Smooth muscle cell (in vitro differentiated cells): ENCODE measurements around the gene ZNF571. TPM values are rescaled to one million over a fixed set of nuclear protein-coding genes. Genes with fewer than 3 reads are reported as not detected.

Source experiments
- DNase-seq: peaks from one replicate; lab custom pipeline; 2025; ENCODE audit not compliant: unreplicated experiment; lab: John Stamatoyannopoulos, UW
- H2AFZ ChIP-seq: fragments of 200-600 bp; sonication (generic); 2 replicates; pipeline ENCODE4 v1.6.0; 2016; ENCODE audit warnings: antibody characterized with exemption, low read depth, mild to moderate bottlenecking
- H3F3A ChIP-seq: fragments of 200-600 bp; sonication (generic); 2 replicates; pipeline ENCODE4 v1.6.0; 2017; ENCODE audit warnings: antibody characterized with exemption, low read depth
- H3K27ac ChIP-seq: fragments of 200-600 bp; sonication (generic); 2 replicates; pipeline ENCODE4 v1.5.1; 2016; ENCODE audit warnings: low read depth, mild to moderate bottlenecking
- H3K27me3 ChIP-seq: fragments of 200-600 bp; sonication (generic); 2 replicates; pipeline ENCODE4 v1.6.1; 2016; ENCODE audit warnings: low read depth, mild to moderate bottlenecking
- H3K36me3 ChIP-seq: fragments of 200-600 bp; sonication (generic); 2 replicates; pipeline ENCODE4 v1.5.1; 2016; ENCODE audit warnings: low read depth
- H3K4me1 ChIP-seq: fragments of 200-600 bp; sonication (generic); 2 replicates; pipeline ENCODE4 v1.5.1; 2016; ENCODE audit warnings: low read depth
- H3K4me2 ChIP-seq: fragments of 200-600 bp; sonication (generic); 2 replicates; pipeline ENCODE4 v1.6.0; 2016; ENCODE audit warnings: mild to moderate bottlenecking
- H3K4me3 ChIP-seq: fragments of 200-600 bp; sonication (generic); 2 replicates; pipeline ENCODE4 v1.5.1; 2016; ENCODE audit warnings: mild to moderate bottlenecking
- H3K79me2 ChIP-seq: fragments of 200-600 bp; sonication (generic); 2 replicates; pipeline ENCODE4 v1.6.0; 2016; ENCODE audit warnings: low read depth, mild to moderate bottlenecking
- H3K9ac ChIP-seq: fragments of 200-600 bp; sonication (generic); 2 replicates; pipeline ENCODE4 v1.6.0; 2016; ENCODE audit warnings: low read depth
- H3K9me3 ChIP-seq: fragments of 200-600 bp; sonication (generic); replicated peaks from 2 replicates; pipeline ENCODE4 v1.5.1; 2016; ENCODE audit warnings: low read depth
- H4K20me1 ChIP-seq: fragments of 200-600 bp; sonication (generic); 2 replicates; pipeline ENCODE4 v1.6.0; 2016; ENCODE audit warnings: low read depth
- CTCF ChIP-seq: fragments of 200-600 bp; sonication (generic); IDR thresholded peaks from 2 replicates; pipeline ENCODE4 v1.5.1; 2017; ENCODE audit warnings: borderline replicate concordance, mild to moderate bottlenecking, antibody characterized with exemption; ENCODE audit not compliant: insufficient read depth, poor library complexity, severe bottlenecking
- WGBS: methylation state at CpG from one replicate; pipeline ENCODE4 v1.1.7; 2016; ENCODE audit warnings: low lambda C conversion rate; 5-methylcytosine and 5-hydroxymethylcytosine counted together
- polyA plus RNA-seq: library from polyadenylated mRNA; unstranded; fragments of >200 nt; fragmentation: Nextera tagmentation; extraction: Ambion mirVana; gene quantifications from 2 replicates; pipeline ENCODE4 v1.2.1, GENCODE V29; 2016
- total RNA-seq: library from RNA; depleted of rRNA; stranded (reverse); fragments of >200 nt; gene quantifications from 2 replicates; pipeline ENCODE4 v1.2.3, GENCODE V29; 2014

Gene ZNF571
- total and polyA plus RNA-seq, 2 experiments from 2014 or later, result 2.8 to 5.1 TPM

GRCh38 chr19:37593996-37594303 is 642 bp downstream of the ZNF571 start:
- H2AFZ ChIP-seq, result peak overlapping the region; percentile 99
- no peak for DNase-seq

GRCh38 chr19:37583340-37583739 is 11.3 kb downstream of the ZNF571 start:
- no peak for TF ChIP-seq CTCF
- H3F3A ChIP-seq, result no peaks in the 10 kb centered on the region
- H3K4me1 ChIP-seq, result no peaks in the 10 kb centered on the region
- no peaks in the 10 kb centered on the region for H3K27me3 ChIP-seq
- H3K79me2 ChIP-seq, result peaks cover 11% of the 10 kb centered on the region
- no peak for DNase-seq
- H3K9me3 ChIP-seq, result peaks cover 48% of the 10 kb centered on the region
- no peak overlapping the region for H3K27ac ChIP-seq
- H3K4me2 ChIP-seq, result no peak overlapping the region
- H3K4me3 ChIP-seq, result no peak overlapping the region
- peaks cover 51% of the 10 kb centered on the region for H3K36me3 ChIP-seq
- H4K20me1 ChIP-seq, result no peaks in the 10 kb centered on the region
- H2AFZ ChIP-seq, result no peak overlapping the region
- no peak overlapping the region for H3K9ac ChIP-seq
- WGBS, result 78% methylated on average over 2 of the region's 2 CpGs

More at GRCh38 chr19:37593996-37594303, 642 bp downstream of the ZNF571 start:
- H3F3A ChIP-seq, result no peaks in the 10 kb centered on the region
- H4K20me1 ChIP-seq, result no peaks in the 10 kb centered on the region
- H3K79me2 ChIP-seq, result peaks cover 6% of the 10 kb centered on the region
- no peaks in the 10 kb centered on the region for H3K36me3 ChIP-seq
- no peaks in the 10 kb centered on the region for H3K27me3 ChIP-seq
- peak overlapping the region; percentile 76 for H3K4me3 ChIP-seq
- peak overlapping the region; percentile 83 for H3K9ac ChIP-seq
- peak overlapping the region; percentile 92 for H3K4me2 ChIP-seq
- WGBS, result 10% methylated on average over 9 of the region's 9 CpGs
- no peaks in the 10 kb centered on the region for H3K9me3 ChIP-seq
- H3K27ac ChIP-seq, result peak overlapping the region; percentile 77
- no peak for TF ChIP-seq CTCF
- no peaks in the 10 kb centered on the region for H3K4me1 ChIP-seq

DNA sequence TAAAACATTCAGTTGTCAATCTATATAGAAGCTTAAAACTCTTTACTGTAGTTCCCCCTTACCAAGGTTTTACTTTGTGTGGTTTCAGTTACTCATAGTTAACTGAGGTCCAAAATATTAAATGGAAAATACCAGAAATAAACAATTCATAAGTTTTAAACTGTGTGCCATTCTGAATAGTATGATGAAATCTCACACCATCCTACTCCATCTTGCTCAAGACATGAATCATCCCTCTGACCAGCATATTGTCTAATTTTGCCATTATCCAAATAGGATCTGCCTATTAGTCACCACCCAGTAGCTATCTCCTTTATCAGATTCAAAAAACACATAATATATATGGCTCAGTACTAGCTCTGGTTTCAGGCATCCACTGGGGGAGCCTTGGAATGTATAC is 22.4 kb downstream of the ZNF571 start:
- Histone ChIP-seq H3K4me1 (no peaks in the 10 kb centered on the region), H3K36me3 (peaks cover 12% of the 10 kb centered on the region), H3K27me3 (no peaks in the 10 kb centered on the region), H3F3A (no peaks in the 10 kb centered on the region), H3K4me2 (no peak overlapping the region), H3K27ac (no peak overlapping the region), H3K9ac (no peak overlapping the region), H2AFZ (no peak overlapping the region), H4K20me1 (no peaks in the 10 kb centered on the region), H3K79me2 (no peaks in the 10 kb centered on the region), H3K4me3 (no peak overlapping the region), H3K9me3 (peaks cover 47% of the 10 kb centered on the region)
- no peak for DNase-seq
- TF ChIP-seq CTCF, result no peak

GRCh38 chr19:37565370-37565669 is 29.3 kb downstream of the ZNF571 start:
- Histone ChIP-seq H3F3A (no peaks in the 10 kb centered on the region), H3K36me3 (peaks cover 67% of the 10 kb centered on the region), H3K9ac (no peak overlapping the region), H3K4me1 (no peaks in the 10 kb centered on the region), H3K4me2 (no peak overlapping the region), H3K27ac (no peak overlapping the region), H3K4me3 (no peak overlapping the region), H2AFZ (no peak overlapping the region), H4K20me1 (no peaks in the 10 kb centered on the region), H3K27me3 (no peaks in the 10 kb centered on the region), H3K79me2 (no peaks in the 10 kb centered on the region), H3K9me3 (peaks cover 84% of the 10 kb centered on the region)
- no peak for TF ChIP-seq CTCF
- DNase-seq, result no peak
